HG03571 (cell line): ENCODE data around the gene ATXN7L2.

Experiments used
- ATAC-seq: cut with Tn5 transposase; IDR thresholded peaks from one replicate; pipeline ENCODE4 v1.9.1; 2021; ENCODE audit not compliant: unreplicated experiment

ATXN7L2 gene

GRCh38 chr1:109521002-109521951, 37.6 kb downstream of the ATXN7L2 start:
- no peak for ATAC-seq

GRCh38 chr1:109522026-109522425, 38.3 kb downstream of the ATXN7L2 start:
- ATAC-seq, result no peak

GRCh38 chr1:109523706-109524105, 40.0 kb downstream of the ATXN7L2 start:
- no peak for ATAC-seq

- ATAC-seq, result no peak
Observed at GRCh38 chr1:109527098-109527811, 43.5 kb downstream of the ATXN7L2 start.

GRCh38 chr1:109527846-109528695, 44.4 kb downstream of the ATXN7L2 start:
- ATAC-seq, result no peak

GRCh38 chr1:109528712-109529111, 45.0 kb downstream of the ATXN7L2 start:
- no peak for ATAC-seq

- ATAC-seq, result no peak
Observed at GRCh38 chr1:109529881-109530456, 46.3 kb downstream of the ATXN7L2 start.

GRCh38 chr1:109530457-109531087, 46.9 kb downstream of the ATXN7L2 start:
- no peak for ATAC-seq

- no peak for ATAC-seq
Observed at GRCh38 chr1:109531380-109531779, 47.7 kb downstream of the ATXN7L2 start.

- ATAC-seq, result no peak
Observed at GRCh38 chr1:109531826-109532364, 48.2 kb downstream of the ATXN7L2 start.

- peak; percentile 77 for ATAC-seq
Observed at GRCh38 chr1:109532365-109533136, 48.8 kb downstream of the ATXN7L2 start.

- ATAC-seq, result no peak
Observed at GRCh38 chr1:109534307-109534858, 50.7 kb downstream of the ATXN7L2 start.

GRCh38 chr1:109535481-109535880, 51.8 kb downstream of the ATXN7L2 start:
- no peak for ATAC-seq

GRCh38 chr1:109535971-109536491, 52.3 kb downstream of the ATXN7L2 start:
- no peak for ATAC-seq

GRCh38 chr1:109537450-109538178, 53.9 kb downstream of the ATXN7L2 start:
- no peak for ATAC-seq

- no peak for ATAC-seq
Observed at GRCh38 chr1:109538827-109539555, 55.3 kb downstream of the ATXN7L2 start.

- ATAC-seq, result no peak
Observed at GRCh38 chr1:109539676-109540075, 56.0 kb downstream of the ATXN7L2 start, which contains the start of gene GPR61. TSS of gene GPR61 (plus strand) at chr1:109539872. CDS start at chr1:109543023, 3,151 bp downstream.
